Keratinocyte (primary cell): ENCODE data around the gene FTCD.

ENCODE experiments used
- CTCF ChIP-seq, 3 experiments: IDR thresholded peaks in 1 of 3; conservative IDR thresholded peaks in 1 of 3; optimal IDR thresholded peaks in 1 of 3; 2 replicates in 2 of 3; 3 replicates in 1 of 3; pipeline versions ENCODE3 to v1.5.1; 2011; ENCODE audit warnings: low read length in 3 of 3, mild to moderate bottlenecking in 3 of 3, moderate library complexity in 2 of 3, control low read depth in 1 of 3, inconsistent platforms in 1 of 3; ENCODE audit not compliant: insufficient read depth in 2 of 3; ENCODE audit errors: extremely low read depth in 1 of 3
- EZH2 ChIP-seq: IDR thresholded peaks from one replicate; pipeline ENCODE4 v1.6.1; 2012; ENCODE audit warnings: inconsistent platforms, mild to moderate bottlenecking, low read length, moderate library complexity

- peak in 1 of 3 experiments; percentile 28 for TF ChIP-seq CTCF (optimal IDR thresholded peaks at IDR 0.05 in 1 of 3, IDR thresholded peaks at IDR 0.05 in 1 of 3, conservative IDR thresholded peaks at IDR 0.05 in 1 of 3; ENCODE audit: extremely low read depth in 1 of 3, insufficient read depth in 2 of 3, low read length in 3 of 3)
- no peak for TF ChIP-seq EZH2
These were observed 60.2 kb downstream of the FTCD start for GRCh38 chr21:46095083-46095719.
